Choroid plexus epithelial cell (primary cell): ENCODE data around the gene TRPV6.

Source experiments
- DNase-seq: peaks from one replicate; pipeline ENCODE4 v3.0.0-alpha.2; 2010; ENCODE audit warnings: low read depth
- H3K4me3 ChIP-seq: 2 replicates; pipeline ENCODE4 v1.5.1; 2011; ENCODE audit warnings: low read depth, mild to moderate bottlenecking, control low read depth, low read length, moderate library complexity
- CTCF ChIP-seq: conservative IDR thresholded peaks from 2 replicates; pipeline ENCODE4 v1.5.1; 2011; ENCODE audit warnings: low read depth, mild to moderate bottlenecking, control low read depth, inconsistent platforms, low read length, moderate library complexity

The TRPV6 gene

GRCh38 chr7:142927949-142928348, 42.4 kb upstream of the TRPV6 start:
- TF ChIP-seq CTCF, result no peak
- no peak overlapping the region for H3K4me3 ChIP-seq

DNA sequence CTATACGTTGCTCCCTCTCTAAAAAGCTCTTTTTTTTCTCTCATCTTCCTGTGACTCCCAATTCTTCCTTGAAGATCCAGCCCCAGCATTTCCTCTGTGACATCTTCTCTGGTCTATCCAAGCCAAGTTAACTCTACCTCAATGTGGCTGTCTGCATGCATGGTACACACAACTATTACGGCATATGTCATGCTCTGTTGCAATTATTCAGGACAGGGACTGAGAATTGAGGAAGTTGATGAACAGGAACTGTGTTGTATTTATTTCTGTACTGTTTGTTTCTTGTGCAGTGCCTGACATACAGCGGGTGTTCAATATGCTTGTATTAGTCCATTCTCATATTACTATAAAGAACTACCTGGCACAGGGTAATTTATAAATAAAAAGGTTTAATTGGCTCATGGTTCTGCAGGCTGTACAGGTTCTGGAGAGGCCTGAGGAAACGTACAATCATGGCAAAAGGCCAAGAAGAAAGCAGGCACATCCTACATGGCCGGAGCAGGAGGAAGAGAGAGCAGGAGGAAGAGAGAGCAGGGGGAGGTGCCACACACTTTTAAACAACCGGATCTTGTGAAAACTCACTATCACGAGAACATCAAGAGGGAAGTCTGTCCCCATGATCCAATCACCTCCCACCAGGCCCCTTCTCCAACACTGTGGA, 41.7 kb upstream of the TRPV6 start:
- no peak for TF ChIP-seq CTCF
- no peak for DNase-seq
- H3K4me3 ChIP-seq, result no peak overlapping the region

More at GRCh38 chr7:142927949-142928348, 42.4 kb upstream of the TRPV6 start:
- no peak for DNase-seq

- no peak overlapping the region for H3K4me3 ChIP-seq
- TF ChIP-seq CTCF, result no peak
- DNase-seq, result no peak
Measured at GRCh38 chr7:142925413-142925812, 39.9 kb upstream of the TRPV6 start.

DNA sequence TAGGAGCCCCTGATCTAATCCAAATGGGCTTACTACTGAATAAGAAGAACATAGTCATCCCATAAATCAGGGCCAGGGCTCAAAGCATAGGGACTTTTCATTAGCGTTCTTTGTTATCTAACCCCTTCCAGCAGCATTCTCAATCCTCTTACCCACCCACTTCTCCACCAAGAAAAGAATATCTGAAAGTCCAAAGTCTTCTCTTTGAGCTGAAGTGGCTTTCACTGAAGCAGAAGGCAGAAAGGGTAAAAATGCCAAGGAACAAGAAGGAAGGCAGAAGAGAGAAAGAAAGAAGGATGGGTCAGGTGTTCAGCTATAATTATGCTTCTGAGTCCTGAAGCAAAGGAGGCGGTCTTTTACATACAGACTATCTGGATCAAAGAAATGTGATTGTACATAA, 37.8 kb upstream of the TRPV6 start:
- DNase-seq, result no peak
- TF ChIP-seq CTCF, result no peak
- no peak overlapping the region for H3K4me3 ChIP-seq

DNA sequence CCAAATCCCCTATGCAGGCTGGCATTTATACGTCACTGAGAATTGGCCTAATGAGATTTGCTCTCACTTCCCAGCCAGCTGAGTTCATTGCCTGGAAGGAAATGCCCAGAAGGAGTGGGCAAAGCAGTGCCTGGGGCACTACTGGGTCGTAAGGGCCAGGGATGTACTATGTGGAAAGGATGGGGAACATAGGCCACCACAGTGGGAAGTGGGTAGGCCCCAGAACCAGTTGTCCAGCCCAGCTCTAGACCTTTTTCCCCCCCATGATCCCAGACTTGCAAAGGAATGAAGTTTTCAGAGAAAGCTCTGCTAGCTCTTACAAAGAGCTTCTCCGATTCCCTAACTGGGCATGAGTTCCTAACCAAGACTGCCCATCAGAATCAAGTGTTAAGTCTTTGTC, 34.1 kb upstream of the TRPV6 start:
- DNase-seq, result no peak
- no peak for TF ChIP-seq CTCF
- no peak overlapping the region for H3K4me3 ChIP-seq

GRCh38 chr7:142918901-142919300, 33.4 kb upstream of the TRPV6 start:
- TF ChIP-seq CTCF, result no peak
- no peak overlapping the region for H3K4me3 ChIP-seq
- no peak for DNase-seq

DNA sequence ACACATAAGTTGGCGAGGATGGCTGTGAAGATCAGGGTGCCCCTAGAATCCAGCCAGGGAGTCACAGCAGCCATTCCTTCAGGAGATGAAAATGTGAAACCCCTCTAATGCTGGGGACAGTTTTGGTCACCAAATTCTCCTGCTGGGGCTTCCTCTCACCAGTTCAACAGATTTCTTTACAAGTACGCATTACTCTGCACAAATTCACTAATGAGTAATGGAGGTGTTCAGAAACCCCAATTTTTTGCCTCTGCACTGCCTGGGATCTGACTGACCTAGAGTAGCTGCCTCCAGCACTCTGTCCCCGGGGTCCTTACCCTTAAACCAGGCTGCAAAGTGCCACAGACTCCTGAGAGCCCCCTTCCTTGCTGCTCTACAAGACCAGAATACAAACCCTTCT, 31.9 kb upstream of the TRPV6 start:
- TF ChIP-seq CTCF, result no peak
- DNase-seq, result no peak
- H3K4me3 ChIP-seq, result no peak overlapping the region
